ENCODE data around the gene MCF2L2. TPM values are rescaled to one million over a fixed set of nuclear protein-coding genes. Genes with fewer than 3 reads are reported as not detected.

Gene MCF2L2
- total and polyA plus RNA-seq, 2 donors (not counting 1 experiment from before 2014, with no cell fraction given): 0.03 to 1.6 TPM

DNA sequence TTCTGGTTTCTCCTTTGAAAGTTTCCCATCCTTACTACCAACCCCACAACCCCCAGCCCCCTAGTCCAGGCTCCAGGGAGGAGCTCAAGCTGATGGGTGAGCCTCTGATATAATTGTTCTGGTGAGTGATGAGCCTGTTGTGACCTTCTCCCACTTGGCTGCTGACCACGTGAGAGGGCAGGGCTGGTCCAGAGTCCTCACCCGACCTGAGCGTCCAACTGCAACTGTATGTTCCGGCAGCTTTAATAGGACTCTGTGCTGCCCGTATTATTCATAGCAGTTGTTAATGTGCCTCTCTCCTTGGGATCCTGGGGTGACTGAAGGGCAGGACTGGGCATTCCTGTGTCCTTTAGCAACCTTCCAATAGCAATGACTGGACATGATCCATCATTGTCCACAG is 119.1 kb downstream of the MCF2L2 start:
- Histone ChIP-seq H3K27ac (ENCODE audit: low read length in 2 of 2) (no peak overlapping the region), H3K79me2 (ENCODE audit: control insufficient read depth, insufficient read depth, low read length) (no peaks in the 10 kb centered on the region), H3K36me3 (replicated peaks in 1 of 2; ENCODE audit: control extremely low read depth in 1 of 2, control insufficient read depth in 1 of 2, extremely low read depth in 1 of 2, insufficient read depth in 2 of 2, low read length in 1 of 2) (no peaks in the 10 kb centered on the region), H3K4me3 (ENCODE audit: control extremely low read depth in 1 of 5, extremely low read depth in 1 of 5, insufficient read depth in 1 of 5, low read depth in 2 of 5, low read length in 4 of 5) (no peak overlapping the region), H3K9ac (ENCODE audit: low read length) (no peak overlapping the region), H4K20me1 (ENCODE audit: control insufficient read depth, insufficient read depth, low read length, poor library complexity, severe bottlenecking) (no peaks in the 10 kb centered on the region), H3K4me1 (ENCODE audit: control insufficient read depth in 2 of 2, insufficient read depth in 2 of 2, low read length in 2 of 2) (peaks cover 11 to 14% of the 10 kb centered on the region in 2 donors), H3K4me2 (replicated peaks; ENCODE audit: low read depth, low read length, poor library complexity, severe bottlenecking) (no peak overlapping the region), H2AFZ (ENCODE audit: insufficient read depth, low read depth, low read length, poor library complexity, severe bottlenecking) (no peak overlapping the region), H3K9me3 (ENCODE audit: control extremely low read depth in 1 of 3, control insufficient read depth in 2 of 3, insufficient read depth in 1 of 3, low read length in 2 of 3) (no peaks in the 10 kb centered on the region), H3K27me3 (replicated peaks in 1 of 4; ENCODE audit: control extremely low read depth in 1 of 4, control insufficient read depth in 3 of 4, insufficient read depth in 4 of 4, low read length in 3 of 4) (peaks cover 0 to 3% (median 1%) of the 10 kb centered on the region in 4 experiments)
- H3K27ac Mint-ChIP-seq: no peak overlapping the region
- 93% methylated on average over 3 of the region's 5 CpGs for WGBS (ENCODE audit: insufficient coverage)
- H3K9me3 Mint-ChIP-seq (ENCODE audit: insufficient read depth): no peaks in the 10 kb centered on the region
- POLR2A ChIA-PET: no interaction called here
- no peak for DNase-seq
- peaks cover 15% of the 10 kb centered on the region for H3K4me1 Mint-ChIP-seq
- peaks cover 4% of the 10 kb centered on the region for H3K27me3 Mint-ChIP-seq
- no peak overlapping the region for H3K4me3 Mint-ChIP-seq
- intact Hi-C loops (cut with micrococcal nuclease): no loop called here
- ATAC-seq (ENCODE audit: low read depth): no peak
- no peak for TF ChIP-seq EZH2 (IDR thresholded peaks at IDR 0.05; ENCODE audit: borderline replicate concordance, insufficient read depth, low read depth, low read length, poor library complexity, severe bottlenecking)
- TF ChIP-seq, protein P1, sequence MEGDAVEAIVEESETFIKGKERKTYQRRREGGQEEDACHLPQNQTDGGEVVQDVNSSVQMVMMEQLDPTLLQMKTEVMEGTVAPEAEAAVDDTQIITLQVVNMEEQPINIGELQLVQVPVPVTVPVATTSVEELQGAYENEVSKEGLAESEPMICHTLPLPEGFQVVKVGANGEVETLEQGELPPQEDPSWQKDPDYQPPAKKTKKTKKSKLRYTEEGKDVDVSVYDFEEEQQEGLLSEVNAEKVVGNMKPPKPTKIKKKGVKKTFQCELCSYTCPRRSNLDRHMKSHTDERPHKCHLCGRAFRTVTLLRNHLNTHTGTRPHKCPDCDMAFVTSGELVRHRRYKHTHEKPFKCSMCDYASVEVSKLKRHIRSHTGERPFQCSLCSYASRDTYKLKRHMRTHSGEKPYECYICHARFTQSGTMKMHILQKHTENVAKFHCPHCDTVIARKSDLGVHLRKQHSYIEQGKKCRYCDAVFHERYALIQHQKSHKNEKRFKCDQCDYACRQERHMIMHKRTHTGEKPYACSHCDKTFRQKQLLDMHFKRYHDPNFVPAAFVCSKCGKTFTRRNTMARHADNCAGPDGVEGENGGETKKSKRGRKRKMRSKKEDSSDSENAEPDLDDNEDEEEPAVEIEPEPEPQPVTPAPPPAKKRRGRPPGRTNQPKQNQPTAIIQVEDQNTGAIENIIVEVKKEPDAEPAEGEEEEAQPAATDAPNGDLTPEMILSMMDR (IDR thresholded peaks at IDR 0.05): no peak
- CTCF ChIA-PET: no interaction called here

- Histone ChIP-seq H3K9ac (ENCODE audit: low read length) (no peak overlapping the region), H3K9me3 (ENCODE audit: control extremely low read depth in 1 of 3, control insufficient read depth in 2 of 3, insufficient read depth in 1 of 3, low read length in 2 of 3) (no peaks in the 10 kb centered on the region), H3K79me2 (ENCODE audit: control insufficient read depth, insufficient read depth, low read length) (no peaks in the 10 kb centered on the region), H3K36me3 (replicated peaks in 1 of 2; ENCODE audit: control extremely low read depth in 1 of 2, control insufficient read depth in 1 of 2, extremely low read depth in 1 of 2, insufficient read depth in 2 of 2, low read length in 1 of 2) (no peaks in the 10 kb centered on the region), H3K4me3 (ENCODE audit: control extremely low read depth in 1 of 5, extremely low read depth in 1 of 5, insufficient read depth in 1 of 5, low read depth in 2 of 5, low read length in 4 of 5) (no peak overlapping the region), H4K20me1 (ENCODE audit: control insufficient read depth, insufficient read depth, low read length, poor library complexity, severe bottlenecking) (no peaks in the 10 kb centered on the region), H3K27ac (ENCODE audit: low read length in 2 of 2) (no peak overlapping the region), H2AFZ (ENCODE audit: insufficient read depth, low read depth, low read length, poor library complexity, severe bottlenecking) (no peak overlapping the region), H3K4me1 (ENCODE audit: control insufficient read depth in 2 of 2, insufficient read depth in 2 of 2, low read length in 2 of 2) (peaks cover 11 to 14% of the 10 kb centered on the region in 2 donors), H3K27me3 (replicated peaks in 1 of 4; ENCODE audit: control extremely low read depth in 1 of 4, control insufficient read depth in 3 of 4, insufficient read depth in 4 of 4, low read length in 3 of 4) (peaks cover 0 to 3% (median 1%) of the 10 kb centered on the region in 4 experiments), H3K4me2 (replicated peaks; ENCODE audit: low read depth, low read length, poor library complexity, severe bottlenecking) (no peak overlapping the region)
- Mint-ChIP-seq H3K4me3 (no peak overlapping the region), H3K4me1 (peaks cover 15% of the 10 kb centered on the region), H3K27me3 (peaks cover 7% of the 10 kb centered on the region), H3K9me3 (ENCODE audit: insufficient read depth) (no peaks in the 10 kb centered on the region), H3K27ac (no peak overlapping the region)
- intact Hi-C loops (cut with micrococcal nuclease): no loop called here
- ChIA-PET POLR2A (no interaction called here), CTCF (no interaction called here)
- TF ChIP-seq, protein P1 (IDR thresholded peaks at IDR 0.05): no peak
- no peak for TF ChIP-seq EZH2 (IDR thresholded peaks at IDR 0.05; ENCODE audit: borderline replicate concordance, insufficient read depth, low read depth, low read length, poor library complexity, severe bottlenecking)
- WGBS (ENCODE audit: insufficient coverage): 65% methylated on average over 3 of the region's 5 CpGs
- ATAC-seq (ENCODE audit: low read depth) (no peak), DNase-seq (no peak)
Observed at GRCh38 chr3:183308751-183309150, 119.7 kb downstream of the MCF2L2 start.

Measured in B cell (primary cell).